A549 (cell line): Measurements from ENCODE around the gene MTA3. TPM values are rescaled to one million over a fixed set of nuclear protein-coding genes. Genes with fewer than 3 reads are reported as not detected.
A peak's percentile ranks its signal among the peaks of the same experiment; 100 is the strongest.

Source experiments
- ATAC-seq, 2 experiments: fragments of 200-7000 bp in 1 of 2; fragments of >200 bp in 1 of 2; cut with Nextera tagmentation in 1 of 2; cut with Tn5 transposase in 1 of 2; 3 replicates each; pipeline versions ENCODE4 v1.8.0 to v1.9.1; 2018 to 2020; ENCODE audit warnings: mild to moderate bottlenecking in 1 of 2, moderate library complexity in 1 of 2
- CTCF ChIA-PET: fragments of 300-600 bp; sonication (Branson Sonifier 250); formaldehyde crosslinking; extraction: SDS; loops from one replicate; lab custom pipeline; 2021; ENCODE audit warnings: antibody characterized with exemption, inconsistent platforms; lab: Yijun Ruan, JAX
- POLR2A ChIA-PET: fragments of 350-600 bp; formaldehyde crosslinking; extraction: SDS; loops from one replicate; lab custom pipeline; 2021; ENCODE audit warnings: antibody characterized with exemption, inconsistent platforms; lab: Yijun Ruan, JAX
- DNase-seq, 2 experiments: peaks; one replicate each; pipeline versions ENCODE4 v3.0.0 to v3.0.0-alpha.2; 2011 to 2016; ENCODE audit warnings: low read depth in 1 of 2, low spot score in 1 of 2
- FAIRE-seq: peaks from 2 replicates; lab custom pipeline; 2011; peaks lifted over from hg19 to GRCh38; lab: Jason Lieb, UNC
- H3K27ac ChIP-seq, 2 experiments: fragments of >200 bp; sonication (Bioruptor Twin); formaldehyde crosslinking; 3 replicates each; pipeline ENCODE4 v1.5.1; 2016 to 2017
- H3K4me1 ChIP-seq: fragments of >200 bp; sonication (Bioruptor Twin); formaldehyde crosslinking; 3 replicates; pipeline ENCODE4 v1.6.1; 2016
- H3K4me2 ChIP-seq: fragments of >200 bp; sonication (Bioruptor Twin); formaldehyde crosslinking; 3 replicates; pipeline ENCODE4 v1.6.1; 2016
- H3K4me3 ChIP-seq: fragments of >200 bp; sonication (Bioruptor Twin); formaldehyde crosslinking; 3 replicates; pipeline ENCODE4 v1.5.1; 2016
- H3K9me3 ChIP-seq: fragments of >200 bp; sonication (Bioruptor Twin); formaldehyde crosslinking; 3 replicates; pipeline ENCODE4 v1.6.1; 2016
- CEBPB ChIP-seq, 2 experiments: fragments of >200 bp in 1 of 2; sonication (Bioruptor Twin) in 1 of 2; formaldehyde crosslinking in 1 of 2; IDR thresholded peaks; 2 replicates each; pipeline ENCODE4 v1.6.1; 2012 to 2016
- EP300 ChIP-seq, 2 experiments: fragments of >200 bp; sonication (Bioruptor Twin); formaldehyde crosslinking; IDR thresholded peaks; 2 replicates in 1 of 2; 3 replicates in 1 of 2; pipeline ENCODE4 v1.6.1; 2016 to 2017
- FOSB ChIP-seq: fragments of 250-450 bp; sonication (Bioruptor Pico); IDR thresholded peaks from 2 replicates; pipeline ENCODE4 v1.5.0; 2020; ENCODE audit warnings: mild to moderate bottlenecking, moderate library complexity
- GATA3 ChIP-seq: IDR thresholded peaks from 2 replicates; pipeline ENCODE4 v1.6.1; 2012; ENCODE audit warnings: borderline replicate concordance
- HEYL ChIP-seq: fragments of 250-450 bp; sonication (Bioruptor Pico); IDR thresholded peaks from 2 replicates; pipeline ENCODE4 v1.8.0; 2021; ENCODE audit warnings: mild to moderate bottlenecking, moderate library complexity
- JUN ChIP-seq, 2 experiments: fragments of >200 bp; sonication (Bioruptor Twin); formaldehyde crosslinking; IDR thresholded peaks; 2 replicates in 1 of 2; 3 replicates in 1 of 2; pipeline ENCODE4 v1.6.1; 2016 to 2017
- KDM1A ChIP-seq: fragments of 200-600 bp; sonication (generic); IDR thresholded peaks from 2 replicates; pipeline ENCODE4 v1.6.1; 2016; ENCODE audit warnings: low read depth, mild to moderate bottlenecking
- KDM5A ChIP-seq: fragments of 200-600 bp; sonication (generic); IDR thresholded peaks from 2 replicates; pipeline ENCODE4 v1.6.1; 2016; ENCODE audit warnings: antibody characterized with exemption, mild to moderate bottlenecking
- MYC ChIP-seq: IDR thresholded peaks from 2 replicates; pipeline ENCODE4 v1.6.1; 2012; ENCODE audit warnings: mild to moderate bottlenecking, inconsistent platforms, low read length, improper control_type of control experiment, borderline replicate concordance
- NR3C1 ChIP-seq: fragments of >200 bp; sonication (Bioruptor Twin); formaldehyde crosslinking; IDR thresholded peaks from 3 replicates; pipeline ENCODE4 v1.6.1; 2017
- RAD21 ChIP-seq, 2 experiments: fragments of >200 bp in 1 of 2; sonication (Bioruptor Twin) in 1 of 2; formaldehyde crosslinking in 1 of 2; IDR thresholded peaks in 1 of 2; conservative IDR thresholded peaks in 1 of 2; 2 replicates in 1 of 2; 3 replicates in 1 of 2; pipeline ENCODE4 v1.6.1; 2012 to 2018; ENCODE audit warnings: inconsistent platforms in 1 of 2
- RCOR1 ChIP-seq: fragments of 150-350 bp; IDR thresholded peaks from 2 replicates; pipeline ENCODE4 v1.6.1; 2014; ENCODE audit warnings: antibody characterized with exemption, low read length, low read depth
- TP53 ChIP-seq: fragments of 250-450 bp; sonication (Bioruptor Pico); IDR thresholded peaks from 2 replicates; pipeline ENCODE4 v1.5.0; 2021; ENCODE audit warnings: mild to moderate bottlenecking, moderate library complexity
- ZFP36 ChIP-seq: fragments of 450-650 bp; IDR thresholded peaks from 2 replicates; pipeline ENCODE4 v1.6.1; 2014; ENCODE audit warnings: borderline replicate concordance; ENCODE audit not compliant: partially characterized antibody
- WGBS: methylation state at CpG from one replicate; pipeline ENCODE4 v1.1.6; 2017; ENCODE audit errors: missing lambda C conversion rate; 5-methylcytosine and 5-hydroxymethylcytosine counted together
- polyA plus RNA-seq, 4 experiments: library from polyadenylated mRNA; depleted of rRNA in 3 of 4; stranded (reverse); fragments of >200 nt; fragmentation: RNase III in 1 of 4; extraction: RNeasy Plus Mini Kit Qiagen cat#74134 plus additional on column Dnase treatment in 1 of 4; gene quantifications; 2 replicates in 3 of 4; 3 replicates in 1 of 4; pipeline ENCODE4 v1.2.3, GENCODE V29; 2011 to 2017
- TF ChIP-seq, protein P1 (sequence below): fragments of 150-350 bp; IDR thresholded peaks from 2 replicates; pipeline ENCODE4 v1.6.1; 2014; ENCODE audit warnings: low read depth, mild to moderate bottlenecking, low read length
- TF ChIP-seq, protein P2 (sequence below): fragments of 250-450 bp; sonication (Bioruptor Pico); IDR thresholded peaks from 2 replicates; pipeline ENCODE4 v1.5.0; 2020; ENCODE audit warnings: low read depth, mild to moderate bottlenecking, moderate library complexity
- TF ChIP-seq, protein P3 (sequence below): fragments of 250-450 bp; sonication (Bioruptor Pico); IDR thresholded peaks from 2 replicates; pipeline ENCODE4 v1.5.0; 2021; ENCODE audit warnings: mild to moderate bottlenecking, moderate library complexity, borderline replicate concordance
- TF ChIP-seq, protein P4 (sequence below): fragments of >200 bp; sonication (Bioruptor Twin); formaldehyde crosslinking; IDR thresholded peaks from 3 replicates; pipeline ENCODE4 v1.6.1; 2016

Gene MTA3
- polyA plus RNA-seq, 2 of the 4 experiments (the other 2 are of a cell fraction), result 49.3 to 74.1 TPM

DNA sequence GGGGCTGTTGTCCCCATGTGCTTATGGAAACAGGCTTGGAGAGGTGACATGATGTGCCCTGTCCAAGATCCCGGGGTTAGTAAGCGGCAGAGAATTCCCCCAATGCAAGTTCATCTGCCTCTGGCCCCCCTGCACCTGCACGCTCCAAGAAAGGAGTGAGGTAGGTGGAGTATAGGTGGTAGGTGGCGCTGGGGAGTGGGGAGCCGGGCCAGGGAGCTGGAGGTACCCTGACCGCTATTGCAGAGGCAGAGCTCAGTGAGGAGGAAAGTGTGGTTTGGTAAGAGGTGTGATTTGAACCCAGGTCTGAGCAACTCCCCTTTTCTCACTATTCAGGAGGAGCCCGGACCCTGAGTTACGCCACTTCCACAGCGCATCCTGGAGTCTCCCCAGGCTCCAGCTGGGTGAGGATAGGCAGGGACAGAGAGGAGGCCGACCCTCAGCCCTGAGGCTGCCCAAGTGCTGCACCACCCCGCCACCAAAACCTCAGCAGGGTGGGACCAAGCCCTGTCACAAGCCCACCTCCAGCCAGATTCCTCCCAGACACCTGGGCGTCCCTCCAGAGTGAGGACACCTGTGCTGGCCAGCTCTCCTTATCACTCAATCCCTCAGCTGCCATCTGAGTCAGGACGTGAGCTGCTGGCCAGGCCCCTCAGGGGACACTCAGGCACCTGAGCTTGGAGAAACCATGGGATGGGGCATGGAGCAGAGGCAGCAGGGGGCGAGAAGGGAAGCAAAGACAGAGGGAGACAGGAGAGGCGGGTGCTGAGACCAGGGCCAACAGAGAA, 218.3 kb downstream of the MTA3 start:
- WGBS, result 62% methylated on average over 15 of the region's 15 CpGs
- CTCF ChIA-PET, result interaction anchor here (0.8 to 1.9 kb wide), 4 partner anchors 10 to 27 kb away, joined by 3 to 4 read pairs (median 4); no protein-coding TSS in a partner anchor
- DNase-seq, result no peak

DNA sequence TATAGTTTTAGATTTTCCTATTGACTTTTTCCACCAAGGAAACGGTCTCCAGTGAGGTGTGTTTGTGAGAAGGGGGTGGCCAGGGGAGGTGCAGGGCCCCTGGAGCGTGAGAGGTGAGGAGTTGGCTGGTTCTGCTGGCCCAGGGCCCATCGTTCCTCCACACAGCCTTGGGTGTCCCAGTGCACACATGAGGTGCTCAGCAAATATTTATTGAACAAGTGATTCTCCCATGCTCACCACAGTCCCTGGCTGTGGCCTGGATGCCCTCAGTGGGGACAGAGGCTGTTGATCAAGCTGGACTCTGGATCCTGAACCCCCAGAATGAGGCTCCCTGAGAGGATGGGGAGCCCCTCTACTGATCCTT, 219.0 kb downstream of the MTA3 start:
- CTCF ChIA-PET, result interaction anchor here (0.6 to 1.0 kb wide), 4 partner anchors 10 to 635 kb away, joined by 3 to 4 read pairs (median 3); no protein-coding TSS in a partner anchor
- no peak; a peak in 2 of 6 replicates for ATAC-seq

More for the DNA sequence above, 218.3 kb downstream of the MTA3 start:
- ATAC-seq (peak; percentile 11 to 17; a peak in 1 of 6 replicates), FAIRE-seq (no peak)
- Histone ChIP-seq H3K4me2 (no peak overlapping the region), H3K9me3 (no peaks in the 10 kb centered on the region), H3K27ac (no peak overlapping the region), H3K4me3 (no peak overlapping the region), H3K4me1 (no peaks in the 10 kb centered on the region)
- TF ChIP-seq GATA3 (no peak), RCOR1 (no peak), TP53 (no peak)
- TF ChIP-seq, protein P1, sequence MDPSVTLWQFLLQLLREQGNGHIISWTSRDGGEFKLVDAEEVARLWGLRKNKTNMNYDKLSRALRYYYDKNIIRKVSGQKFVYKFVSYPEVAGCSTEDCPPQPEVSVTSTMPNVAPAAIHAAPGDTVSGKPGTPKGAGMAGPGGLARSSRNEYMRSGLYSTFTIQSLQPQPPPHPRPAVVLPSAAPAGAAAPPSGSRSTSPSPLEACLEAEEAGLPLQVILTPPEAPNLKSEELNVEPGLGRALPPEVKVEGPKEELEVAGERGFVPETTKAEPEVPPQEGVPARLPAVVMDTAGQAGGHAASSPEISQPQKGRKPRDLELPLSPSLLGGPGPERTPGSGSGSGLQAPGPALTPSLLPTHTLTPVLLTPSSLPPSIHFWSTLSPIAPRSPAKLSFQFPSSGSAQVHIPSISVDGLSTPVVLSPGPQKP, result no peak
- TF ChIP-seq, protein P2, sequence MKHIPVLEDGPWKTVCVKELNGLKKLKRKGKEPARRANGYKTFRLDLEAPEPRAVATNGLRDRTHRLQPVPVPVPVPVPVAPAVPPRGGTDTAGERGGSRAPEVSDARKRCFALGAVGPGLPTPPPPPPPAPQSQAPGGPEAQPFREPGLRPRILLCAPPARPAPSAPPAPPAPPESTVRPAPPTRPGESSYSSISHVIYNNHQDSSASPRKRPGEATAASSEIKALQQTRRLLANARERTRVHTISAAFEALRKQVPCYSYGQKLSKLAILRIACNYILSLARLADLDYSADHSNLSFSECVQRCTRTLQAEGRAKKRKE (CRISPR knock-in tag), result no peak
- TF ChIP-seq, protein P3, sequence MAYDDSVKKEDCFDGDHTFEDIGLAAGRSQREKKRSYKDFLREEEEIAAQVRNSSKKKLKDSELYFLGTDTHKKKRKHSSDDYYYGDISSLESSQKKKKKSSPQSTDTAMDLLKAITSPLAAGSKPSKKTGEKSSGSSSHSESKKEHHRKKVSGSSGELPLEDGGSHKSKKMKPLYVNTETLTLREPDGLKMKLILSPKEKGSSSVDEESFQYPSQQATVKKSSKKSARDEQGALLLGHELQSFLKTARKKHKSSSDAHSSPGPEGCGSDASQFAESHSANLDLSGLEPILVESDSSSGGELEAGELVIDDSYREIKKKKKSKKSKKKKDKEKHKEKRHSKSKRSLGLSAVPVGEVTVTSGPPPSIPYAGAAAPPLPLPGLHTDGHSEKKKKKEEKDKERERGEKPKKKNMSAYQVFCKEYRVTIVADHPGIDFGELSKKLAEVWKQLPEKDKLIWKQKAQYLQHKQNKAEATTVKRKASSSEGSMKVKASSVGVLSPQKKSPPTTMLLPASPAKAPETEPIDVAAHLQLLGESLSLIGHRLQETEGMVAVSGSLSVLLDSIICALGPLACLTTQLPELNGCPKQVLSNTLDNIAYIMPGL, result no peak
- POLR2A ChIA-PET, result interaction anchor here (1.3 kb wide), 1 partner anchor 24 kb away, joined by 4 read pairs; no protein-coding TSS in a partner anchor

DNA sequence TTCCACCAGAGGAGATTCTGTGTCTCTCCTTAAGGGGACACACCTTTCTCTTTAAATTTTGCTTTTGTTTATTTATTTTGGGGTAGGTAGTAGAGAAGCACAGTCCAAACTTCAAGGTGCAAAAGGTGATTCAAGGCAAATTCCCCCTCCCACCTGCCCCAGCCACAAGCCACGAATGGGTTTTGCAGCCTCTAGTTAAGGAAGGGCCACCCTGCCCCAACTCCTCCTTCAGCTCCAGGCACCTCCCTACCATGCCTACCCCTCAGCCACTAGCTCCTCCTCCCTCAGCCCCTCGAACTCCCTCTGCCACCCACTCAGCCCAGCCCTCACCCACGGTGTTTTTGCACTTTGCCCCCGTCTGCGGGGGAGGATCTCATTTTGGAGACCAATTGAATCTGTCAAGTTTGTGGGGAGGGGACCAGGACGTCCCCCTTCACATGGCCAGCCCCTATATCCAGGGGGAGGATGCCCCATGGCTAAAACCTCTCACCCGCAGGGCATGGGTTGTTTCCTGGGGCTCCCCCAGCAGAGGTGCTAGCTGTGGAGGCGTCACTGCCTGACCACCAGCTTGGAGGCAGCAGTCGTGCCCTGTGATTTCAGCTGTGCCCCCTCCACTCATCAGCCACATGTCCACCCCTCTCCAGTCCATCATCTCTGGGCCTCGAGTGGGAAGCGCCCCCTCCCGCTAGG, 219.5 kb downstream of the MTA3 start:
- WGBS, result 56% methylated on average over 9 of the region's 12 CpGs

More for the DNA sequence above, 219.0 kb downstream of the MTA3 start:
- POLR2A ChIA-PET, result interaction anchor here (1.3 kb wide), 1 partner anchor 23 kb away, joined by 4 read pairs; no protein-coding TSS in a partner anchor
- no peaks in the 10 kb centered on the region for H3K9me3 ChIP-seq
- no peak overlapping the region for H3K4me3 ChIP-seq
- FAIRE-seq, result no peak
- no peak for DNase-seq
- H3K4me1 ChIP-seq, result no peaks in the 10 kb centered on the region
- TF ChIP-seq EP300 (IDR thresholded peaks at IDR 0.05) (no peak), JUN (IDR thresholded peaks at IDR 0.05) (no peak), KDM1A (no peak), RAD21 (conservative IDR thresholded peaks at IDR 0.05 in 1 of 2, IDR thresholded peaks at IDR 0.05 in 1 of 2) (no peak), KDM5A (no peak), NR3C1 (no peak), HEYL (CRISPR knock-in tag) (no peak), MYC (no peak), CEBPB (IDR thresholded peaks at IDR 0.05) (no peak), ZFP36 (no peak), FOSB (CRISPR knock-in tag) (no peak)
- TF ChIP-seq, protein P4, sequence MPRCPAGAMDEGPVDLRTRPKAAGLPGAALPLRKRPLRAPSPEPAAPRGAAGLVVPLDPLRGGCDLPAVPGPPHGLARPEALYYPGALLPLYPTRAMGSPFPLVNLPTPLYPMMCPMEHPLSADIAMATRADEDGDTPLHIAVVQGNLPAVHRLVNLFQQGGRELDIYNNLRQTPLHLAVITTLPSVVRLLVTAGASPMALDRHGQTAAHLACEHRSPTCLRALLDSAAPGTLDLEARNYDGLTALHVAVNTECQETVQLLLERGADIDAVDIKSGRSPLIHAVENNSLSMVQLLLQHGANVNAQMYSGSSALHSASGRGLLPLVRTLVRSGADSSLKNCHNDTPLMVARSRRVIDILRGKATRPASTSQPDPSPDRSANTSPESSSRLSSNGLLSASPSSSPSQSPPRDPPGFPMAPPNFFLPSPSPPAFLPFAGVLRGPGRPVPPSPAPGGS, result no peak
- H3K4me2 ChIP-seq, result no peak overlapping the region
- 55% methylated on average over 3 of the region's 3 CpGs for whole genome bisulfite sequencing
- H3K27ac ChIP-seq, result no peak overlapping the region

More for the DNA sequence above, 219.5 kb downstream of the MTA3 start:
- ChIA-PET POLR2A (interaction anchor here (1.3 kb wide), 1 partner anchor 22 kb away, joined by 4 read pairs; no protein-coding TSS in a partner anchor), CTCF (interaction anchor here (0.6 to 1.0 kb wide), 2 partner anchors 51 to 635 kb away, joined by 3 read pairs; no protein-coding TSS in a partner anchor)
- Histone ChIP-seq H3K4me3 (no peak overlapping the region), H3K9me3 (no peaks in the 10 kb centered on the region), H3K4me1 (no peaks in the 10 kb centered on the region), H3K27ac (no peak overlapping the region), H3K4me2 (no peak overlapping the region)
- no peak for DNase-seq
- FAIRE-seq, result no peak
- ATAC-seq, result no peak; a peak in 1 of 6 replicates
- no peak for TF ChIP-seq KDM5A
